Endometrium (tissue), 2 donors: ENCODE data around the gene POR.
"Not testable (repeated sequence)": the region's sequence is repeated elsewhere in the genome, so short reads cannot be mapped to it uniquely, and the experiment has no call there.

Experiments used
- FAIRE-seq: peaks from 2 replicates; lab custom pipeline; 2012; peaks lifted over from hg19 to GRCh38; lab: Jason Lieb, UNC
- donor health status: control.
- donor health status: control.

The POR gene

GRCh38 chr7:75885036-75885435 is 29.9 kb upstream of the POR start:
- no peak for FAIRE-seq

GRCh38 chr7:75887669-75888369 is 27.1 kb upstream of the POR start:
- no peak for FAIRE-seq

GRCh38 chr7:75888464-75889222 is 26.3 kb upstream of the POR start:
- no peak for FAIRE-seq

DNA sequence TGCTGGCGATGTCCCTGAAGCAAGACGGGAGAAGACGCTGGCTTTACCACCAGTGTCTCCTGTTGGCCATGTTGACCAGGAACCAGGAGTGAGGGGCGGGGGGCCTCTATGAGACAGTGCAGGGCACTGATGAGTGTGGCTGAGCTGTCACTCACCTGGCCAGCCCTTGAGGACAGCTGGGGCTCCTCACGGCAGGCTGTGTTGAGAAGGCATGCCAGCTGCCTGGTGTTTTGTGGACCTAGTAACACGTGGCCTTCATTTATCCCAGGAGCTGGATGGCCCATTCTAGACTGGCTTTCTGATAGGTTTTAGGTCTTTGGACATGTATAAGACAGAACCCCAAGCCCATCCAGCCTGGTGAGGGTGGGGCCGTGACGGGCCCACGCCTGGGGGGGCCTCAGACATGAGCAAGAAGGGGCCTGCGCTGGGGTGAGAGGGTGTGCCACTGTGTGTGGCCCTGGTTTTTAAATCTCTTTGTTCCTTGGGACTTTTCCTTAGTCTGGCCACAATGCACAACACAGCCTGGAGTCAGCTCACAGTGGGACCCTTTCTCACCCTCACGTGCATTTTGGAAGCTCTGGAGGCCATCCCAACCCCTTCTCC is 25.6 kb upstream of the POR start:
- FAIRE-seq = no peak

- FAIRE-seq = no peak
These were observed 25.1 kb upstream of the POR start for GRCh38 chr7:75889826-75890225.

DNA sequence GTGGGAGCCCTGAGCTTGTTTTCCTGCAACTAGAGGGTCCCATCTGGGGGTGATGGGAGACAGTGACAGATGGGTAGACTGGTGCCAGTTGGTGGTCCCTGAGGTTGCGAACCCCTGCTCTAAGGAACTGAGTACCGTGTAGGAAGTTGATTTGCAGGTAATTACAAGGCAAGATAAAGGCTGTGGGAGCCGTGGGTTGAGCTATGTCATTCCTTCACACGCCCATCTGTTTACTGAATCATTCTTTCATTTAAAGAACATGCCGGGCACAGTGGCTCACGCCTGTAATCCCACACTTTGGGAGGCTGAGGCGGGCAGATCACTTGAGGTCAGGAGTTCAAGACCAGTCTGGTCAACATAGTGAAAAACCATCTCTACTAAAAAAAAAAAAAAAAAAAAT is 23.7 kb upstream of the POR start:
- FAIRE-seq = not testable (repeated sequence)

DNA sequence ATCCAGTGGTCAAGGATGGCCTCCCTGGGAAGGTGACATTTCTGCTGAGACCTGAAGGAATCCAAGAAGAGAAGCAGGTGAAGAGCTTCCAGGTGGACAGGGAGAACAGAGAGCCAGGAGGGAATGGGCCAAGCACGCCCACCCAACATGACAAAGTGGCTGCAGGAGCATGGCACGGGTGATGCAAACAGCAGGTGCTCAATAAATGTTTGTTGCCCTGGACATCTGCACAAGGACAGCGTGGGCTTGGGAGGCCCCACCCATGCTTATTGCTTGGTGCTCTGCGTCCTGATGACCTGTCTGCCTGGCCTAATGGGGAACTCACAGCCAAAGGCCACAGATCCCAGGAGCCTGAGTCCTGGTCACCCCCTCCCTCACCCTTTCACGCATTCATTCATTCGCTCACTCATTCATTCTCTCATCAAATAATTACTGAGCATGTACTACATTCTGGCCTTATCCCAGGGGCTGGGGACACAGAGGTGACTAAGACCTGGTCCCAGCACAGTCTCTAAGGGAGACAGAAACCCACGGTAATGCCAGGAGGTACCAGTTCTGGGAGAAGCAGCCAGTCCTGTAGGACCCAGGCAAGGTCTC is 23.0 kb upstream of the POR start:
- no peak for FAIRE-seq

DNA sequence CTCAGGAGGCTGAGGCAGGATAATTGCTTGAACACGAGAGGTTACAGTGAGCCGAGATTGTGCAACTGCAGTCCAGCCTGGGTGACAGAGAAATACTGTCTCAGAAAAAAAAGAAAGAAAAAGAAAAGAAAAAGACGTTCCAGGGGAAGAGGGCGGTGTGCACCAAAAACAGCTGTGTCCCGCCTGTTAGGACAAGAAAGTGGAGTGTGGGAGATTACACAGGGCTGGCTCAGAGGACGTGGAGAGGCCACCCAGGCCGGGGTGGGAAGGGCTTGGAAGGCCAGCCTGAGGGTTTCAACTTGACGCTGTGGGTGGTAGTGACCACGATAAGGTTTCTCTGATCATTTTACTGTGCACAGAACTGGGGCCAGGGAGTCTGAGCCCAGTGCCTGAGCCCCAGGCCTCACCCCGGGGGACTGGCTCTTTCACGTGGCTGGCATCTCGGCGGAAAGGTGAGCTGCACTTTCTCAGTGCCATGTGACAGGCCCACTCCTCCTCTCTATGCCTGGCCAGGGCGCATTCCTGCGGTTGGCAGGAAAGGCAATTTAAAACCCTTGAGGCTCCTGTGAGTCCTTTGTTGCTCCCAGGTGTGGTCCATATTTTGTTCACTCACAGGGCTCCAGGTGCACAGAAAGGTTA is 22.2 kb upstream of the POR start:
- FAIRE-seq = peak; percentile 53

- no peak for FAIRE-seq
These were observed 18.1 kb upstream of the POR start for GRCh38 chr7:75896803-75897327.

DNA sequence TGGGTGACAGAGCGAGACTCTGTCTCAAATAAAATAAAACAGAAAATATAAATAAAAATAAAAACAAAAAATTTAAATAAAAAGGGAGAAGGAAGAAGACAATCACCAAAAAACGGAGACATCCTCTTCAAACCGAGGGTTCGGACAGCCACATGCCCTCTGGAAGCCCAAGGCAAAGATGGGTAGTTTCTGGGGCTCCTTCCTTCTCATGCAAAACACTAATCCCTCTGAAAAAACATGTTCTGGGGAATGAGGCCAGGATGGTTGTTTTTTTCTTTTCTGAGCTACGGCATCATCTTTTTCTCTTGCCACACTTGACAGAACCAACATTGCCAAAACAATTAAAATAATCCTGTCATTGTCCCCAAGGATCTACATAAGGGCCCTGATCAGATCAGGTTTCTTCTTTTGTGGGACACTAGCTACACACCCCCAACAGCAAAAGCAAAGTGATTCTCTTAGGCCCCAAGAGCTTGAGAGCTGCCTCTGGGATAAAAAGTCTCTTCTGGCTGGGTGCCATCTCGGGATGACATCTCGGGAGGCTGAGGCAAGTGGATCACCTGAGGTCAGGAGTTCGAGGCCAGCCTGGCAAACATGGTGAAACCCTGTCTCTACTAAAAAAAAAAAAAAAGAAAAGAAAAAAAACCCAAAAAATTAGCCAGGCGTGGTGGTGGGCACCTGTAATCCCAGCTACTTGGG is 14.2 kb upstream of the POR start:
- FAIRE-seq = no peak

DNA sequence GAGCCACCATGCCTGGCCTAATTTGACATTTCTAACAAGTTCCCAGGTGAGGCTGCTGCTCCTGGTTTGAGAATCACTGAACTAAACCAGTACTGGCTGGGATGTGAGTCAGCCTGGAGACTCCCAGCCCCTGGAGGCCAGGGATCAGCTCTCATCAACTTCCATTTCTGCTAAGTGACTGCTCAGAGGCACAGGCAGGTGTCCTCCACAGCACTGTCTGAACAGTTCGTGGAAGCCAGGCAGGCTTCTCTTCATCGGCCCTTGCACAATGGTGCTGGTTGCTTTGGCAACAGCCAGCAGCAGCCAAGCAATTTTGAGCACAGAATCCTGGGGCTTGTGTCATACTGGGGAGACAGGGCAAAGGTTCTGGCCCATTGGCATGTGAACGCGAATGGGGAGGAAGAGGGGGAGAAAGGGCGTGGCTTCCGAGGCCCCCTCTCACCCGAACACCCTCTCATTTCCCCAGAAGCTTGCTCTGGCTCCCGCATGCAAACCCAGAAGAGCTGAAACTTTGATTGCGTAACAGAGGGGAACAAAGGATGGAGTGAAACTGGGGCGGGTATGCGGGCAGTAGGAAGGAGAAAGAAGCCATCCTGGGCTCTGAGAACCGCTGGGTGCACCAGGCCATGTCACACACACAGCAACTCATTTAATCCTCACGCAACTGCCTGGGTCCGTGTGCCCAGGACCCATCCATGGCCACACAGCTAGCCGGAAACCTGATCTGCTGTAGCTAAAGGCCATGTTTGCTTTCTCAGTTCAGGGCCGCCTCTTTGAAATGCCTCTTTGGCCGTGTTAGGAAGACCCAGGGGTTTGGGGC is 9.0 kb upstream of the POR start:
- no peak for FAIRE-seq

GRCh38 chr7:75906991-75907667 is 7.8 kb upstream of the POR start:
- no peak for FAIRE-seq

- FAIRE-seq = not testable (repeated sequence)
These were observed 7.3 kb upstream of the POR start for GRCh38 chr7:75907668-75908039.

DNA sequence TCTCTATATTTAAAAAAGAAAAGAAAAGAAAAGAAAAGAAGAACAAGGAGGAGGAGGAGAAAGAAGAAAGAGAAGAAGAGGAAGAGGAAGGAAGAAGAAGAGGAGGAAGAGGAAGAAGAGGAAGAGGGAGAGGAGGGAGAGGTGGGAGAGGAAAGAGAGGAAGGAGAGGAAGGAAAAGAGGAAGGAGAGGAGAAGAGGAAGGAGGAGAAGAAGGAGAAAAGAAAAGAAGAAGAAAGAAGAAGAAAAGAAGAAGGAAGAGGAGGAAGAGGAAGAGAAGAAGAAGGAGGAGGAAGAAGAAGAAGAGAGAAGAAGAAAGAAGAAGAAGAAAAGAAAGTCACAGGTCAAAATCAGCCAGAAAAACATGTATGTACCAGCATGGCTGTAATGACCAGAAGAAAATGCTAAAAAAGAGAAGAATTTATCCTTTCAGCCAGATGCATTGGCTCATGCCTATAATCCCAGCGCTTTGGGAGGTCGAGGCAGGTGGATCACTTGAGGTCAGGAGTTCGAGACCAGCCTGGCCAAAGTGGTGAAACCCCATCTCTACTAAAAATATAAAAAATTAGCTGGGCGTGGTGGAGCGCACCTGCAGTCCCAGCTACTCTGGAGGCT is 5.3 kb upstream of the POR start:
- FAIRE-seq = no peak

DNA sequence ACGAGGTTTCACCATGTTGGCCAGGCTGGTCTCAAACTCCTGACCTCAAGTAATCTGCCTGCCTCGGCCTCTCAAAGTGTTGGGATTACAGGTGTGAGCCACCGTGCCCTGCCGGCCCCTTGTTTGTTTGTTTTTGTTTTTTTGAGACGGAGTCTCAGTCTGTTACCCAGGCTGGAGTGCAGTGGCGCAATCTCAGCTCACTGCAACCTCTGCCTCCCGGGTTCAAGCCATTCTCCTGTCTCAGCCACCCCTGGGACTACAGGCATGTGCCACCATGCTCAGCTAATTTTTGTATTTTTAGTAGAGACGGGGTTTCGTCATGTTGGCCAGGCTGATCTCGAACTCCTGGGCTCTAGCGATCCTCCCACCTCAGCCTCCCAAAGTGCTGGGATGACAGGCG is 3.8 kb upstream of the POR start:
- FAIRE-seq = not testable (repeated sequence)

GRCh38 chr7:75913437-75913836 is 1.5 kb upstream of the POR start:
- FAIRE-seq = no peak

DNA sequence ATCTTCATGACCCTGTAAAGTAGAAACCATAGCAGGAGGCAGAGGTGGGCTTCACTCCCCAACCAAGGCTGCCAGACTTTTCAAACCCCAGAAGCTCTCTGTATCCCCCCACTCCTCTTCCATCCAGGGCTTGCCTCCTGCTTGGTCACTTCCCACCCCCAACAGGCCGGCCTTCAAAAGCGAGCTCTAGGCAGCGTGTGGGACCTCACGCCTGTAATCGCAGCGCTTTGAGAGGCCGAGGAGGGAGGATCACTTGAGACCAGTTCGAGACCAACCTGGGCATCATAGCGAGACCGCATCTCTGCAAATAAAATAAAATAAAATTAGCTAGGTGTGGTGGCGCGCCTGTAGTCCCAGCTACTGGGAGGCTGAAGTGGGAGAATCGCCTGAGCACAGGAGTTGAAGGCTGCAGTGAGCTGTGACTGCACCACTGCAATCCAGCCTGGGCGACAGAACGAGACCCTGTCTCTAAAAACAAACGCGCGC is 743 bp upstream of the POR start:
- no peak for FAIRE-seq

DNA sequence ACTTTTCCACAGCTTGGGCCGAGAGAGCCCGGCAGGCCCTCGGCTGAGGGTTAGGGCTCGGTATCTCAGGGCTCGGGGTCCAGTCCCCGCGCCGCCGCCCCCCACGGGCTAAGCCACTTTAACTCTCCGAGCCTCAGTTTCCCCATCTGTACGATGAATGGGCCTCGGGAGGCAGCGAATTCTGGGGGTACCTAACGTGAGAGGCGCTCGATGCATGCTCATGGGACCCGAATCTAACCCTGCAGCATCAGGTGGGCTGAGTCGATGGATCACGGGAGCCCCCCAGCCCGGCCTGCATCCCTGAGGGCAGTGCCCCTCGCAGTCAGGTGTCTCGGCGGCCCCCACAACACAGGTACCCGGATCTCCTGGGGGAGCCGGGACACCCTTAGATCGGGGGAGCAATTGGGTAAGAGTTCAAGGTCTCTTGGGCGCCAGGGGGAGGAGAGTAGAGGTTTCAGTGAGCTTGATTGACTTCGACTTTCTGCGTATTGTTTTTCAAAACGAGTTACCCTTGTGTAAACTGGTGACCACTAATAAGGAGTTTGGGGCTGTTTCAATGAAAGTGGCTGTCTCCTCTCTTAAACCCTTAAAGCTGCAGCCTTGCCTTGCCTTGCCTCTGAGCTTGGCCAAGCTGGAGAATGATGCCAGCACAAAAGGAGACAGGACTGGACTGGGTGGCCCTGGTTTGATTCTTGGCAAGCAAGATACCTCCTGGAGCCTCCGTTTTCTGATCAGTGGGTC is 631 bp downstream of the POR start:
- no peak for FAIRE-seq

DNA sequence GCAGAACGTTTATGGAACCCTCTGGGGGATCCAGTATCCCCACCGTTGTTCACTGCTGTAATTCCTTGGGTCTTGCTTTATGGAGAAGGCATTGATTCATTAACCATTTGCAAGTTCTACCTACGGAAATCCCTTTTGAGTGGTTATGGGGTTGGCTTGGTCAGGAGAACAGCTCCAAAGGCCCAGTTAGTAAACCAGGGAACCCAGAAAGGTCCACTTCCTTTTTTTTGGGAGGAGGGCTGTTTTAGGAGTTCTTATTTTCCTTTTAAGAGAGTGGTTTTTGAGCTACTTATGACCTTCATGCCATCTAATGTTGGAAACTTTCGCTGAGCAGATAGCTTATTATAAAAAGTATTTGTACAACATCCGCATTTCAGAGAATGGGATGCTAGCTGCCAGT is 1.3 kb downstream of the POR start:
- FAIRE-seq = no peak
